ENCODE data around the gene NAMPT.
"Not testable (repeated sequence)": the region's sequence is repeated elsewhere in the genome, so short reads cannot be mapped to it uniquely, and the experiment has no call there.

The NAMPT gene

DNA sequence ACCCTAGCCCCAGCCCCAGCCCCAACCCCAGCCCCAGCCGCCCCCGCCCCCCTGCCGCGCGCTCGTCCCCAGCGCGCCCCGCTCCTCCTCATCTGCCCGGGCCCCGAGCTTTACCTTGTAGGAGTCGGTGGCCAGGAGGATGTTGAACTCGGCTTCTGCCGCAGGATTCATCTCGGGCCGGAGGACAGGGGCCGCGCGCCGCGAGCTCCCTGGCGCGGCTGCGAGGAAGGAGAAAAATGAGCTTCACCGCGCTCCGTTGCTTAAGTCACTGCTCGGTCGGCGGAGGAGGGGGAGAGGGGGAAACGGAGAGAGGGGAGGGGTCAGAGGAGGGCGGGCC, at the start of gene NAMPT:
NAMPT (minus strand) TSS at position 270 of the 337 bp plus-strand sequence; CDS start at position 171, 99 bp downstream.
- no peak for DNase-seq

DNA sequence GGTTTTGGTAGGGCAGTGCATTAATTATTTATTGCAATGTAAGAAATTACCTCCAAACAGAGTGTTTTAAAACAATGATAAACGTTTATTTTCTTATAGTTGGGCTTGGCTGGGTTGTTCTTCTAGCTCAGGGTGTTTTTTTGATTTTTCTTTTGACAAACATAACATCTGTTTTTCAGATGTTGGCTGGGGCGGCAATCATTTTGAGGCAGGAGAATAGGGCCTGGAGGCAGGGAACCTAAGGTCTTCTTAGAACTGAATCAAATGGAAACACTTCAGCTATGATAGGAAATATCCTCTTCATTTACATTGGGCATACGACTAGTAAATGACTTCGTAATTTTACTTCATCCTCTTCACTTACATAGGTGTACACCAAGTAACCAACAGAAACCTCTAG, 47.4 kb upstream of the NAMPT start:
- no peak for DNase-seq

DNA sequence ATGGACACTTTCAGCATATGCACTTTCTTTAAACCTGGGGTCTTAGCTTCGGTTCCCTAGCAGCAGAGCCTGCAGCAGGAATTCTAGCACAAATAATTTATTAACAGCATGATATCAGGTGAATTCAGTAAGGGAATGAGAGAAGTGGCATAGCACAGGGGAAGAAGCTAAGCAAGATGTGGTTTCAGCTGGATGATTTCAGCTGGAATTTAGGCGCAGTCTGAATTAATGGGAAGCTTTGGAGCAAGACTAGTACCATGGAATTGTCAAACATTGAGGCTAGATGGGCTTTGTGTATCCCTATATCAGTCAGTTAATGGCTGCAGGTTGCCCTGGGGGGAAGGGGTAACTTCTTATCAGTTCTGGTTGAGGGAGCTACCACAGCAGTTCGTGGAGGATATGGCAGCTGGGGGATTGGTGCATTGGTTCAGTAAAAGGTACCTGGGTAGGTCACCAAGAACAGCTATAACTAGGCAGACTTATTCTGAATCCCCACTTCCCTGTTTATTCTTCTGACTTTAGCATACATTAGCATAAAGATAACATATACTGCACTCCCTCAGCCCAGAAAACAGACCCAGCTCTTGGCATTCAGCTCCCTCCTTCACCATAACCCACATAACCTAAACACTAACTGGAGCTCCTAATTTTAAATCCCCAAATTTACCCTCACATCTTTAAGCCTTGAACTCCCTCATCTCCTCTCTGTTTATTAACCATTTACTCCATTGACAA, 46.8 kb upstream of the NAMPT start:
- no peak for DNase-seq

DNA sequence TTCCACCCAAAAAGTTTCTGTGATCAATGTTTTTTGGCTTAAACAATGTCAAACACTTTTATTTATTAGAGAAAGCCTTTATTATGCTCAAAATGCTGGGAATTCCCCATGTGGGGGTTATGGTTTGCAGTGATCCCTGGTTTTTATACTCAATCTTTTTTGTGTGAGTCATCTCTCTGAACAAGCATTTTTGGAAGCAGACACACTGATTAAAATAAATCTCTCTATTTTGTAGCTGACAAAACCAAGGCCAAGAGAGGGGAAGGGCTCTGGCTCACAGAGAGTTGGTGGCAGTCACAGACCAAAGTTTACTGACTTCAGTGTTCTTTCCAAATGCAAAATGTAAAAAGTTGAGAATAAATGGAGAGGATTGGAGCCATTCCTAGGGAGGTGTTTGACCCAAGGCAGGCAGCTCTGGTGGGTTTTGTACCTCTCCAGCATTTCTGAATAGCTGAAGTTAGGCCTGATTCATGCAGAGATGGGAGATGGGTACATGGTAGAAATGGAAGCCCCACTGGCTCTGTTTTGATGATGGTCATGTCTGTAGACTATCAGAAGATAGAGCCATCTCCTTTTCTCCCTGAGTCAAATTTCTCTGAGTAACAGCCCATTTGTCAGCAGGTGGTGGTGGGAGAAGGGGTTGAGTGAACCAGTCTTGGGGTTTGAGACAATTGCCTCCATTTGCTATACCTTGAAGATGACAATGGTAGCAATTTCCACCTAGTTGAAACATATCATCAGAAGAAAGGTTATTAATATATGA, 45.4 kb upstream of the NAMPT start:
- no peak for DNase-seq

DNA sequence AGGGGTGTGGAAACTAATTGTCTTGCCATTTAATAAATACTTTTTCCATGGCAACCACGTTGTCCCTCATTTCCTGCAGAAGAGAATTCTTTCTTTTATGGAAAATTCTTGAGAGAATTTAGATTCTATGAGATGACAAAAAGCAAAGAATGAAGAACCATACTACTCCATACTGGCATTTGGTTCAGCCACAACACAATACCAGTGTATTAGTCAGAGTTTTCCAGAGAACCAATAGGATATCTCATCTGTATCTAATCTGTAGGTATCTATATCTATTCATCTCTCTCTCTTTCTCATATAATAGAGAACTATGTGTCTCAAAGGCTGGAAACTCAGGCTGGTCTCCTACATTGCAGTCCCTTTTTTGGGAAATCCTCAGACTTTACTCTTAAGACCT, 44.6 kb upstream of the NAMPT start:
- DNase-seq: no peak

DNA sequence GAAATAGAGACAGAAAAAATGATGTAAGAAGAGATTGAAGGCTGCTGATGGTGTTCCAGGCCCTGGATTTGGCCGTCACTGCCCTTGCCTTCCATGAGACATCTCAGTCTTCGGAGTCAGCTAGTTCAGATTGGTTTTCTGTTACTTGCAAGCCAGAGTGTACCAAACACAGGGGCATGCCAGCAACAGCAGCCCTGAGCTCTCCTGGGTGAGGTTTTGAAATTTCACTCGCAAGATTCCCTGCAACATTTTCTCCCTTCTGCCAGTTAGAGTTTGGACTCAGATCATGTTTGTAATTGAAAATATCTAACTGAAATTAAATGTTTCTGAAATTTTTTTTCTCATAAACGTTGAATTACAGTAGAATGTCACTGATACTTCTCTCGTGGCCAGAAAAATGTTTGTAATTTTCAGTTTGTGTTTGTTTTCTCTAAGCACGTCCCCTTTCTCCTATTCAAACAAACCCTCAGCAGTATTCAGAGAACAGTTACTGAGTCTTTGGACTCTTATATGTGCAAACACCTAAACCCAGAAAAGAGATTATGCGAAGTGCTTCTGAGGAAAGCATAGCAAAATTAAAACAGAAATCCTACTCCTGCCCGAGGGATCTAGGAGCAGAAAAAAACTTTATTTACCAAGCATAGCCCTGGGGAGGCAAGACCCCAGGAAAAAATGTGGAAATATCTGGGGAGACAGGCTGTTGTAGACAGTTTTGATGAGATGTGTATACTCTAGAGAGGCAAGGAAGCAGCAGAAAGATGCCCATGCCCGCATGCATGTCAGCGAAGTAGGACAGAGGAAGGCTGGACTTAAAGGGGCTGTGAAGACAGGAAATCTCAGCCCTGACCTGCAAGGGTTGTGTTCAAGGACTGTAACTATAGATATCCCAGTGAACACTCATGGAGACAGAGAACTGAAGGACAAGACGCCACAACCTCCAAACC, 43.0 kb upstream of the NAMPT start:
- no peak for DNase-seq

DNA sequence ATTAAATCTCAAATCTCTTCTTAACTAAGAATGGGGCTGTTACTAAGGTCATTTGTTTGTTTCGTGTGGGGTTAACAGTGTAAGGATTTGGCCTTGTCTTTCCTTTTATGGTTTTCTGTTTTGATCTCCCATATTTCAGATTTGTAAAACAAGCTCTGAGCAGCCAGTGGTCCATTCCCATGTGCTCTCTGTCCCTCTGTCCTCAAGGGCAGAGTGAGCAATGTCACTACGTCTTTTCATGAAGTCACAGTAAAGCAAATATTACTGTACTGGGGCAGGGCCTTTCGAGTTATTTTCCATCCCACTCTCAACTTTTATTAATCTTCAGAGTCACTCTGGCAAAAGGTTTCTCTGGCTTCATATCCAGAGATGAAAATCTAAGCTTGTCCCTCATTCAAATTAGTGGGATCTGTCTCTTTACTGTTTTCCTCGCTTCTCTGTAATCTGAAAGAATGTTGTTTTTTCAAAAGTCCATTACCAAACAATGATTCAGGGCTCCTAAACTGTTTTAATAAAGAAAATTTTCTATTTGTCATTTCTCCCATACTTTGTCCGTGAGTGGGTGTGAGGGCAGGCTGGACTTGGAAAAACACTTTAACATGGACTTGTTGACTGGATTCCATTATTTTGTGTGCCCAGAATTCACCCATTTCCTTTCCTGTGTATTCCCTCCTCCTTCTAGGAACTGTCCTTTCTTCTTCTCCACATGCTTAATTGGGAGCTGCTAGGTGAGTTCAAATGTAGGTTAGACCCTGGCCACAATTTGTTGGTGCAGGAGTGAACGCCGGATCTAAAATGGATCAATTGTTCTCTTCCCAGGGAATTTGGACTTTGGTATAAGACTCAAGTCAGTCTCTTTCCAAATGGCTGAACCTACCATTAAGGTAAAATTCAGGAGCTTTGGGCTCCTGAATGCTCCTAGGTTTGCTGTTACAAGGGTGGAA, 42.1 kb upstream of the NAMPT start:
- DNase-seq: no peak

DNA sequence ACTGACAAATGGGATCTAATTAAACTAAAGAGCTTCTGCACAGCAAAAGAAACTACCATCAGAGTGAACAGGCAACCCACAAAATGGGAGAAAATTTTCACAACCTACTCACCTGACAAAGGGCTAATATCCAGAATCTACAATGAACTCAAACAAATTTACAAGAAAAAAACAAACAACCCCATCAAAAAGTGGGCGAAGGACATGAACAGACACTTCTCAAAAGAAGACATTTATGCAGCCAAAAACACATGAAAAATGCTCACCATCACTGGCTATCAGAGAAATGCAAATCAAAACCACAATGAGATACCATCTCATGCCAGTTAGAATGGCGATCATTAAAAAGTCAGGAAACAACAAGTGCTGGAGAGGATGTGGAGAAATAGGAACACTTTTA, 39.7 kb upstream of the NAMPT start:
- DNase-seq: not testable (repeated sequence)

DNA sequence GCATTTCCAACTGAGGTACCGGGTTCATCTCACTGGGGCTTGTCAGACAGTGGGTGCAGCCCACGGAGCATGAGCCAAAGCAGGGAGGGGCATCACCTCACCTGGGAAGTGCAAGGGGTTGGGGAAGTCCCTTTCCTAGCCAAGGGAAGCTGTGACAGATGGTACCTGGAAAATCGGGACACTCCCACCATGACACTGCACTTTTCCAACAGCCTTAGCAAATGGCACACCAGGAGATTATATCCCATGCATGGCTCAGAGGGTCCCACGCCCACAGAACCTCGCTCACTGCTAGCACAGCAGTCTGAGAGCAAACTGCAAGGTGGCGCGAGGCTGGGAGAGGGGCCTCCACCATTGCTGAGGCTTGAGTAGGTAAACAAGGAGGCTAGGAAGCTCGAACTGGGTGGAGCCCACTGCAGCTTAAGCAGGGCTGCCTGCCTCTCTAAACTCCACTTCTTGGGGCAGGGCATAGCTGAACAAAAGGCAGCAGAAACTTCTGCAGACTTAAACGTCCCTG, 35.5 kb upstream of the NAMPT start:
- DNase-seq: not testable (repeated sequence)

DNA sequence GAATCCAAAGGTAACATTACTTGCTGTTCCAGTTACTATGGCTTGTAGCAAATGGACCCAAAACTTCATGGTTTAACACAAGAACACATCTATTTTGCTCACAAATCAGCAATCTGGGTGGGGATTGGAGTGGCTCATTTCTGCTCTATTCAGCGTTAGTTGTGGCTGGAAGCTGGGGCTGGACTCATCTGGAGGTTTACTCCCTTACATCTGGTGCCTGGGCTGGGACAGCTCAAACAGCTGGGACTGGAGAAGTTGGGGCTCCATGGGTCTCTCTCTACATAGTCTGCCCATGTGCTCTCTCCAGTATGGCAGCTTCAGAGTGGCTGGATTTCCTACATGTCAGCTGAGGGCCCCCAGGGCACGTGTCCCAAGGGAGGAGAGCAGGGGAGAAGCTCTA, 33.7 kb upstream of the NAMPT start:
- DNase-seq: no peak

DNA sequence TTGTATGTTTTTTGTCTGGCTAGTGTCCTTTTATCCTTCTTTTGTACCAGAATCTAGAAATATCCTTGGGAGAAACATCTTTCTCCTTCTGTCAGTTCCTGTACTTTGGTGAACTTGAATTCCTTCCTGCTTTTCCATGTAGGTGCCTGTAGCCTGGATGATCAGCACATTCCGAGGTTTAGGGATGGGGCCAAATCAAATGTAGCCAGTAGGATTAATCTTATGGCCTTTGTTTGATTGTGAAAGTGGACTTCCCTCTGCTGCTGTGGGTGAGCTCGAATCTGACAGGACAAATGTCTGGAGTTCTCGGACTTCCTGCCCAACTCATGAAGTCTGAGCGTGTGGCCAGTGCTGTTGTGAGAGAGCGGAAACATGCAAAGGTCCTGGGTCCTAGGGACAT, 33.2 kb upstream of the NAMPT start:
- DNase-seq: no peak

DNA sequence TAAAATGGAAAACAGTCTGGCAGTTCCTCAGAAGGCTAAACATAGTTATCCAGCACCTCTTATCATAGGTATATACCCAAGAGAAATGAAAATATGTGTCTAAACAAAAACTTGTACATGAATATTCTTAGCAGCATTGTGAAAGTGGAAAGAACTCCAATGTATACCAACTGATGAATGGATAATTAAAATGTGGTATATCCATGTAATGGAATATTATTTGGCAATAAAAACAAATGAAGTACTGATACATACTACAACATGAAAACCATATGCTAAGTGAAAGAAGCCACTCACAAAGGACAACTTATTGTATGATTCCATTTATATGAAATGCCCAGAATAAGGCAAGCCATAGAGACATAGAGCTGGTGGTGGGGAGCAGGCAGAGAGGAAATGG, 32.2 kb upstream of the NAMPT start:
- no peak for DNase-seq

DNA sequence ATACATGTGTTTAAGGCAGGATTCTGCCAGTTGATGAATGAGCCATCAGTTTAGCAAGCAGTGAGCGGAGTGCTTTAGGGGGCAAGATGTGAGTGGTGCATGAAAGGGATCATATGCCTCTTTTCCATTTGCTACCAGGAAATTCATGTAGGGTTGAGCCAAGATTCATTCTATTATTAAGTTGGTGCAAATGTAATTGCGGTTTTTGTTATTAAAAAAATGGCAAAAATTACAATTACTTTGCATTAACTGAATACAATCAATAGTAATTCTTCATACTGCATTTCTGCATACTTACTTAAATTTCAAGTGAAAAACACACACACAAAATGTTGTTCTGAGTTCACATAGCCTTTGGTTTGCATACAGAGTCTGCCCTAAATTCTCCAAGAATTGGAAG, 30.1 kb upstream of the NAMPT start:
- no peak for DNase-seq

DNA sequence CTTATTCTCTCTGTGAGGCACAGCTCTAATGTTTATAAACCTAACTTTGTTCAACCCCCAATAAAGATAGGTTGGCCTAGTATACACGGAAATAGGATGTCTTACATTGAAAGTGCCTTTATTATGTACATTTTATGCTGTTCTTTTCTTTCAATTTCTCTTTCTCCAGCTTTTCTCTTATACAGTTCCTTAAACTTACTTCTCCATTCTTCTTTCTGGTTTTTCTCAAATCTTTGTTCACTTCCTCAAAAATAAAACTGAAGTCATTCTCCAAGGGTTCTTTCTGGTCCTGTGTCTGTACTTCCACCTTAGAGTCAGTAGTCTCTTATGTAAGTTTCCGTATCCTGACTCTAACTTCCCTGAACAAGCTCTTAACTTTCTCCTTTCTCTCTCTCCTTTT, 29.2 kb upstream of the NAMPT start:
- no peak for DNase-seq

DNA sequence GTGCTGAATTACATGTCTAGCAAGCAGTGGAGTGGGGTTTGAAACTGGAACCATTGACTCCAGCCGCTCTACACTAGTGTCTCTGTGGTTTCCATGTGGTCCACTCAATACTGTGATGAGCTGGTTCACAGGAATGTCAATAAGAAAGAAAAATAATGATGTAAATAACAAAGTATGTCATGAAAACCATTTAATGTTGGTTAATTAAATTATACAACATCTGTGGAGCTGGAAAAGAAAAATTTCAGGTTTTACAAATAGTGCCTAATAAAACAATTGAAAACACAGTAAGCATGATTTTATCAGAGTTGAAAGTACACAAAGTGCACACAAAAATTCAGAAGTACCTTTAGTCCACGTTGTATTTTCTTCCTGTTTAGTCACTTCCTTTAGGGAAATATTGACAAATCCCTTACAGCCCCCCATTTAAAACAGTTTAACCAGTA, 28.7 kb upstream of the NAMPT start:
- DNase-seq: no peak

DNA sequence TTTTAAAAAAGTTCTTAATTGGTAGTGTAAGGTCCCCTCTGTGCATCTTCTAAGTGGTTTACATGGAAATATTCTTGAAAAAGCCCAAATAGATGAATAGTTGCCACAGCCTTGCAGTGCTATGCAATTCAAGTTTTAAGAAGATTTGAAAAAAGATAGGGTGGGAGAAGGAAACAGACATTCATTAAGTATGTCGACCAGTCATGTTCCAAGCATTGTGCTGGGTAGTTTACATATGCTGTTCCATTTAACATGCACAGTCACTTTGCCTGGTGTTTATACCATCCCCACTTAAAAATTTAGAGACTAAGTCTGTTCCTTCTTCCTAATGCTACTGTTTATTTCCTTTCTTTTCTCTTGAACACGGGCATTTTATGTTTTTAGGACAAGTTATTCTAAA, 28.1 kb upstream of the NAMPT start:
- no peak for DNase-seq

DNA sequence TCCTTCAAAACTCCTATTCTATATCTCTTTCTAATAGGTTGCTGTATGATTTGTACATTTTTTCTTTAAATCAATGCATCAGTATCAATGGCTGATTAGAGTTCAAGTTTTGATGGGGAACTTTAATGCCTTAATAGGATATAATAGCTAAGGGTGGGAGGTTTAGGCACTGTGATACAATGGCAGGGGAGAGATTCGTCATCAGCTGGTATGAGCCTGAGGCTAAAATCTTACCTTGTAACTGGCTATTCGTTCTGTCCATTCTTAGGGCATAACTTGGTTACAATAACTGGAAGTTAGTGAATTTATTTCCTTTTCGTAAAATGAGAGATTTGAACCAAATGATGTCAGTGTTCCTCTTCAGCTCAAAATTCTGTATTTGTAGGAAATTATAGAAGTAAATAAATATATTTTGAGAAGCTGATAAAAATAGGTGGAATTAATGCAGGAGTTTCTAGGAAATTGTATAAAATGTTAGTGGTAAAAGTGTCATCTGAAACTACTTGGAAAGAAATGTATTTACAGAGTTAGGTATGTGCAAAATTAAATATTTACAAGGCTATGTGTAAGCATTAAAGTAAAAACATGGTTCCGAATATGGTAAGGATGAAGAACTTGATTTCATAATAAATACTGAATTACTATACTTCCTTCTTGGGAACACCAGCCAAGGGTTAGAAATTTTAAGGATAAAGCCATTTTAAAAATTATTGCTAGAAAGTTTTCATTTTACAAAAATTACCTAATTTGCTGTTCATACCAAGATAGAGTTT, 27.5 kb upstream of the NAMPT start:
- DNase-seq: no peak

DNA sequence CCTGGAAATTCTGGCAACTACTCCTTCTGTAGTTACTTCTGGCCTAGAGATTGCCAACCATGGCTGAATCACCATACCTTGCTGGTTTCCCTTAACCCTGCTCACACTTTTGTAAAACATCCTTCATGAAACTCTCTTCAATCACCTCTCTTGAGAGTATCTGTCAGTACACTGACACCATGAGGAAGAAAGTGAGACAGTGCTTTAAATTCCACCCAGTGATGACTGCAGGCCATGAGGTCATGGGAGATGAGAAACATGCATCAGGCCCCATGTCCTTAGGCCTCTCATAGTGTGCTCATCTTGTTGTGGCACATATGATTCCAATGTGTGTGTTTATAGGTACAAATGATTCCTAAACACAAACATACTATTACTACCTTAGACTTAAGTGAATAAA, 24.6 kb upstream of the NAMPT start:
- no peak for DNase-seq

DNA sequence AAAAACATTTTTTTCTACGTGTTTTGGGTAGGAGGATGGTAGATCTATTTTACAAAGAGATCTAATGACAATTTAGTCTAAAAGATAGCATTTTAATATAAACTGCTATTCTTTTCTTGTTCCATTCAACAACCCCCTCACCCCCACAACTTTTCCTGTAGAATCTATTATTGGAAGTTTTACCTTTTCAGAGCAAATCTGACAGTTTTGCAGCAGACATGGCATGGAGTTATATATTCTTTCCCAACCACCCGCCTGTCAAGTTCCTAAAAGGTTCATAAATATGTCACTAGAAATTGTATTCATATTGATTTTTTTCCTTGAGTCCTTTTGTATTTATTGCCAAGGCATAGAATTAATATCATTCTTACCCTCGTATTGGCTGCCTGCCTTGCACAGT, 21.5 kb upstream of the NAMPT start:
- DNase-seq: no peak

DNA sequence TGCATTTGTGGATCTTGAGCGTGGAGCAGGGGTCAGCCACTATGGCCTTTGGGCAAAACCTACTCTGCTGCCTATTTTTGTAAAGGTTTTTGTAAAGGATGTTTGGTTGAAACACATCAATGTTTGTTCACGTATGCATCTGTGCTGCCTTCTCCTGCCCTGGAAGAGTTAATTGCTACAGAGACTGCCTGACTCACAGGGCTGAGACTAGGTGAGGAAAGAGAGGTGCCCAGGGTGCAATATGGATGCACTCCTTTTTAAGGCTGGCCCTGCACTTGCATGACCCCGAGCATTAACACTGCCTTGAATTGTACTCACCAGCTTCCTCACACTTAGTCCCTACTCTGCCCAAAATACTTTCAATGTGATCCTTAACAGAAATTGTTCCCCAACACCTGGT, 20.9 kb upstream of the NAMPT start:
- DNase-seq: no peak

DNA sequence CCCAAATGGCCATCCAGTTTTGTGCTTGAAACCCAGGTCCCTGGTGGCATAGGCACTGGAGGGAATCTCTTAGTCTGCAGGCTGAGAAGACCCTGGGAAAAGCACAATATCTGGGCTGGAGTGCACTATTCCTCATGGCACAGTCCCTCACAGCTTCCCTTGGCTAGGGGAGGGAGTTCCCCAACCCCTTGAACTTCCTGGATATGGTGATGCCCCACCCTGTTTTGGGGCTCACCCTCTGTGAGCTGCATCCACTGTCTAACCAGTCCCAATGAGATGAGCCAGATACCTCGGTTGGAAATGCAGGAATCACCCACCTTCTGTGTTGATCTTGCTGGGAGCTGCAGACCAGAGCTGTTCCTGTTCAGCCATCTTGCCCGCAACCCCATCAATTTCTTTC, 19.8 kb upstream of the NAMPT start:
- DNase-seq: no peak
